Neutrophil (primary cell): ENCODE measurements around the gene JAG1.

Source experiments
- H3K27ac ChIP-seq: fragments of 200-600 bp; sonication (generic); 2 replicates; pipeline ENCODE4 v1.5.1; 2016; ENCODE audit warnings: mild to moderate bottlenecking, moderate library complexity
- H3K27me3 ChIP-seq: fragments of 200-600 bp; sonication (generic); 2 replicates; pipeline ENCODE4 v1.6.0; 2016; ENCODE audit warnings: mild to moderate bottlenecking
- H3K36me3 ChIP-seq: fragments of 200-600 bp; sonication (generic); 2 replicates; pipeline ENCODE4 v1.5.1; 2017
- H3K4me1 ChIP-seq, 2 experiments: fragments of 200-600 bp in 1 of 2; sonication (generic) in 1 of 2; 1 replicate in 1 of 2; 2 replicates in 1 of 2; pipeline versions ENCODE4 v1.5.1 to v1.6.1; 2013 to 2016; ENCODE audit warnings: low read depth in 1 of 2, low read length in 1 of 2, mild to moderate bottlenecking in 1 of 2, moderate library complexity in 1 of 2; ENCODE audit not compliant: control insufficient read depth in 1 of 2, insufficient read depth in 1 of 2
- H3K4me3 ChIP-seq, 2 experiments: fragments of 200-600 bp in 1 of 2; sonication (generic) in 1 of 2; 1 replicate in 1 of 2; 2 replicates in 1 of 2; pipeline ENCODE4 v1.5.1; 2013 to 2016; ENCODE audit warnings: low read depth in 1 of 2, low read length in 1 of 2, mild to moderate bottlenecking in 1 of 2, moderate library complexity in 1 of 2
- H3K9me3 ChIP-seq: fragments of 200-600 bp; sonication (generic); 2 replicates; pipeline ENCODE4 v1.5.1; 2016
- TF ChIP-seq, protein P1 (sequence below): fragments of 200-600 bp; sonication (generic); IDR thresholded peaks from 2 replicates; pipeline ENCODE4 v1.5.1; 2016; ENCODE audit warnings: antibody characterized with exemption

JAG1 gene

GRCh38 chr20:10667077-10667401 lies 6.8 kb downstream of the JAG1 start:
- Histone ChIP-seq H3K36me3 (peaks cover 18% of the 10 kb centered on the region), H3K27ac (no peak overlapping the region), H3K27me3 (no peaks in the 10 kb centered on the region), H3K4me1 (peaks cover 10 to 13% of the 10 kb centered on the region in 2 experiments), H3K4me3 (no peak overlapping the region), H3K9me3 (no peaks in the 10 kb centered on the region)
- TF ChIP-seq, protein P1, sequence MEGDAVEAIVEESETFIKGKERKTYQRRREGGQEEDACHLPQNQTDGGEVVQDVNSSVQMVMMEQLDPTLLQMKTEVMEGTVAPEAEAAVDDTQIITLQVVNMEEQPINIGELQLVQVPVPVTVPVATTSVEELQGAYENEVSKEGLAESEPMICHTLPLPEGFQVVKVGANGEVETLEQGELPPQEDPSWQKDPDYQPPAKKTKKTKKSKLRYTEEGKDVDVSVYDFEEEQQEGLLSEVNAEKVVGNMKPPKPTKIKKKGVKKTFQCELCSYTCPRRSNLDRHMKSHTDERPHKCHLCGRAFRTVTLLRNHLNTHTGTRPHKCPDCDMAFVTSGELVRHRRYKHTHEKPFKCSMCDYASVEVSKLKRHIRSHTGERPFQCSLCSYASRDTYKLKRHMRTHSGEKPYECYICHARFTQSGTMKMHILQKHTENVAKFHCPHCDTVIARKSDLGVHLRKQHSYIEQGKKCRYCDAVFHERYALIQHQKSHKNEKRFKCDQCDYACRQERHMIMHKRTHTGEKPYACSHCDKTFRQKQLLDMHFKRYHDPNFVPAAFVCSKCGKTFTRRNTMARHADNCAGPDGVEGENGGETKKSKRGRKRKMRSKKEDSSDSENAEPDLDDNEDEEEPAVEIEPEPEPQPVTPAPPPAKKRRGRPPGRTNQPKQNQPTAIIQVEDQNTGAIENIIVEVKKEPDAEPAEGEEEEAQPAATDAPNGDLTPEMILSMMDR: no peak

DNA sequence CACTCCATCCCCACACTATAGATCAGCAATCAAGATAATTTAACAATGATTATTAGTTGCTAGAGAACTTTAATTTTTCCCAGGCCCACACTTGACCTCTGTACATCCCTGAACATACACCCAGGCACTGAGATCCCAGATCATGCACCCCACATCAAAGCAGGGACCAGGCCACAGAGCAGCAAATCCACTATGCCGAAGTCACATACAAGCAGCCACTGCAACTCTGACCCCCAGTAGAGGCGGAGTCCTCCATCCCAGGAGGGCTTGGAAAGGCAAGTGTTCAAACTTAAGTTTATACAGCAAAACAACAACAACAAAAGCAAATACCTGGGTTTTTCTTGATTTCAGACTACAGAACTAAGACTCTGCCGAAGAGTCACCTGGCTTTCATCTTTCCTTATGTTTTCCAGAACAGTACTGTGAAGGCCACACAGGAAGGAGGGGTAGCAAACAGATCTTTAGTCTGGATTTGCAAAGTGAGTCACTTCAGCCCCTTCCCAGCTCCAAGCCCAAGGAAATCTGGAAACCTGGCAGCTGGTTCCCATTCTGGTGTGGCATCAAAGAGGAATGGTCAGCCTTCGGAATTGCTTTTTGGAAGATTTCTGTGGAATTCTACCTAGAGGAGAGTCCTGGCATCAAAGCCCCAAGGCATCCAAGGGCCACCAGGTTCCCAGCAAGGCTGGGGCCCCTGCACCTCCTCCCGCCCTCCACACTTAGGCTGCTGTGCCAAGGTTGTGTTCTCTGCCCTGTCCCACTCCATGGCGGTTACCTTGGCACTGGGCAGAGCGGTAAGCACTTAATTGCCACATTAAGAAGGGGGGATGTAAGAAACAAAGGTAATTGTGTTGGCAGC lies 7.3 kb downstream of the JAG1 start:
- peaks cover 24% of the 10 kb centered on the region for H3K36me3 ChIP-seq
- no peaks in the 10 kb centered on the region for H3K9me3 ChIP-seq
- H3K27ac ChIP-seq: no peak overlapping the region
- TF ChIP-seq, protein P1: no peak
- H3K4me3 ChIP-seq: no peak overlapping the region
- H3K4me1 ChIP-seq: peaks cover 6 to 7% of the 10 kb centered on the region in 2 experiments
- H3K27me3 ChIP-seq: no peaks in the 10 kb centered on the region

GRCh38 chr20:10665791-10666190 lies 8.0 kb downstream of the JAG1 start:
- H3K4me3 ChIP-seq: no peak overlapping the region
- H3K9me3 ChIP-seq: no peaks in the 10 kb centered on the region
- no peaks in the 10 kb centered on the region for H3K27me3 ChIP-seq
- H3K36me3 ChIP-seq: peaks cover 28% of the 10 kb centered on the region
- H3K4me1 ChIP-seq: peaks cover 0 to under 1% of the 10 kb centered on the region in 2 experiments
- no peak overlapping the region for H3K27ac ChIP-seq
- TF ChIP-seq, protein P1: no peak

GRCh38 chr20:10665027-10665561 lies 8.7 kb downstream of the JAG1 start:
- no peaks in the 10 kb centered on the region for H3K9me3 ChIP-seq
- H3K27me3 ChIP-seq: no peaks in the 10 kb centered on the region
- no peaks in the 10 kb centered on the region for H3K4me1 ChIP-seq
- no peak overlapping the region for H3K27ac ChIP-seq
- H3K4me3 ChIP-seq: no peak overlapping the region
- TF ChIP-seq, protein P1: no peak
- H3K36me3 ChIP-seq: peaks cover 35% of the 10 kb centered on the region

DNA sequence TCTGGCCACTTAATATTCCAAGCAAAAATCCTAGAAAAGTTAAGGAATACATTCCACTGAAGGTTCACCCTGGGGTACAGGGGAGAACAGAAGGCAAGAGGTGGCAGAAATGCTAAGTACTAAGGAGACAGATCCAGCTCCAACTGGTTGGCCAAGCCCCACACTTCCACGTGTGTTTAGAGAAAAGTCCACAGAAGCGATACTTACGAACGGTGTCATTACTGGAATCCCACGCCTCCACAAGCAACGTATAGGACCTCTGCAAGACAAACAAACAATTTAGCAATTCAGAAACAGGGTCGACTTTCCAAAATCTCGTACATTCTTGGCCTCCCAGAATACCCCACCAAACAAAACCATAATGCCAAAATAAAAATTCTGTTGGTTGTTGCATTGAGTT lies 10.0 kb downstream of the JAG1 start:
- H3K4me1 ChIP-seq: no peaks in the 10 kb centered on the region
- H3K27ac ChIP-seq: no peak overlapping the region

More for the DNA sequence above, 10.0 kb downstream of the JAG1 start:
- no peaks in the 10 kb centered on the region for H3K27me3 ChIP-seq
- TF ChIP-seq, protein P1: no peak
- no peak overlapping the region for H3K4me3 ChIP-seq
- H3K9me3 ChIP-seq: no peaks in the 10 kb centered on the region
- H3K36me3 ChIP-seq: peaks cover 43% of the 10 kb centered on the region
